ENCODE results near the gene PRKAR2B. TPM values are rescaled to one million over a fixed set of nuclear protein-coding genes. Genes with fewer than 3 reads are reported as not detected.

Gene PRKAR2B
- total and polyA plus RNA-seq, 2 of the 4 experiments (the other 2 are of a cell fraction): 3.0 to 3.1 TPM

GRCh38 chr7:107208563-107208962, 164.1 kb downstream of the PRKAR2B start:
- H4K5ac ChIP-seq (ENCODE audit: low read depth, low read length): no peak overlapping the region
- H3K4me3 ChIP-seq (ENCODE audit: insufficient read depth, low read depth, low read length): no peak overlapping the region
- ChIA-PET POLR2A (ENCODE audit: unreplicated experiment) (no interaction called here), CTCF (no interaction called here)
- no peak overlapping the region for H2AK9ac ChIP-seq (replicated peaks; ENCODE audit: low read depth, low read length, poor library complexity)
- H3K4ac ChIP-seq (ENCODE audit: low read depth, low read length): no peak overlapping the region
- dilution Hi-C loops (cut with HindIII; ENCODE audit: low sequenced_read_pairs, unreplicated experiment): no loop called here
- H3K9ac ChIP-seq (ENCODE audit: low read depth, low read length): no peak overlapping the region
- intact Hi-C loops (cut with micrococcal nuclease): loop anchor here (10.0 kb wide), 1 partner anchor 666 kb away; no protein-coding TSS in a partner anchor
- ATAC-seq (ENCODE audit: low read depth) (no peak), DNase-seq (no peak)
- no peaks in the 10 kb centered on the region for H3K9me3 ChIP-seq (ENCODE audit: control insufficient read depth, insufficient read depth, low read length)
- no peak overlapping the region for H2BK20ac ChIP-seq (ENCODE audit: low read depth, low read length)
- H3K27me3 ChIP-seq (ENCODE audit: control insufficient read depth, insufficient read depth, low read length): no peaks in the 10 kb centered on the region
- no peak overlapping the region for H3K4me2 ChIP-seq (ENCODE audit: low read depth, low read length)
- peaks cover 21% of the 10 kb centered on the region for H3K36me3 ChIP-seq (ENCODE audit: control insufficient read depth, insufficient read depth, low read length)
- H2AFZ ChIP-seq (replicated peaks; ENCODE audit: low read length, poor library complexity): no peak overlapping the region
- H4K20me1 ChIP-seq (ENCODE audit: insufficient read depth, low read length): no peaks in the 10 kb centered on the region
- BruUV-seq (replicated peaks): no TSS peak
- H3K23ac ChIP-seq (ENCODE audit: low read depth, low read length): no peak overlapping the region
- WGBS, 2 experiments (ENCODE audit: extremely low coverage in 2 of 2, insufficient read length in 1 of 2): no CpG with 5 or more reads among the region's 5 CpGs
- H2BK5ac ChIP-seq (ENCODE audit: low read depth, low read length, poor library complexity, severe bottlenecking): no peak overlapping the region
- peak overlapping the region; percentile 28; the same call in 1 of the 2 replicates for H3K14ac ChIP-seq (replicated peaks; ENCODE audit: low read depth, low read length)
- H2BK120ac ChIP-seq (ENCODE audit: low read depth, low read length): no peak overlapping the region
- no peak overlapping the region for H3K18ac ChIP-seq (ENCODE audit: low read depth, low read length)
- no peak overlapping the region for H2AK5ac ChIP-seq (ENCODE audit: low read depth, low read length)
- H3K79me1 ChIP-seq (ENCODE audit: low read depth in 1 of 2, low read length in 2 of 2): peaks cover 0 to 4% of the 10 kb centered on the region in 2 experiments; a peak in 3 of 4 replicates
- H3K27ac ChIP-seq (ENCODE audit: insufficient read depth, low read length): no peak overlapping the region
- H4K8ac ChIP-seq (ENCODE audit: low read depth in 2 of 2, low read length in 2 of 2): no peak overlapping the region
- H3K56ac ChIP-seq (ENCODE audit: extremely low read depth, insufficient read depth, low read length): no peak overlapping the region
- H2BK15ac ChIP-seq (ENCODE audit: low read depth, low read length): no peak overlapping the region
- no peak overlapping the region for H4K91ac ChIP-seq (ENCODE audit: insufficient read depth, low read depth, low read length)
- H3K9me1 ChIP-seq (ENCODE audit: insufficient read depth, low read length): peaks cover 6% of the 10 kb centered on the region
- peaks cover 4% of the 10 kb centered on the region; the same call in 1 of the 2 replicates for H3K4me1 ChIP-seq (ENCODE audit: control insufficient read depth, insufficient read depth, low read length)
- TF ChIP-seq POLR2A (IDR thresholded peaks at IDR 0.05; ENCODE audit: low read depth, low read length): no peak
- no peak for TF ChIP-seq RFX5 (IDR thresholded peaks at IDR 0.05; ENCODE audit: low read depth, low read length)
- no peak for TF ChIP-seq MXI1 (IDR thresholded peaks at IDR 0.05; ENCODE audit: borderline replicate concordance, low read depth, low read length)
- TF ChIP-seq NFE2L2 (IDR thresholded peaks at IDR 0.05; ENCODE audit: low read depth, low read length): no peak
- TF ChIP-seq CHD1 (IDR thresholded peaks at IDR 0.05; ENCODE audit: low read depth, low read length): no peak
- no peak for TF ChIP-seq BHLHE40 (IDR thresholded peaks at IDR 0.05; ENCODE audit: low read depth, low read length)
- no peak for TF ChIP-seq CTCF (conservative IDR thresholded peaks at IDR 0.05; ENCODE audit: low read depth, low read length)
- no peak for TF ChIP-seq RCOR1 (IDR thresholded peaks at IDR 0.05; ENCODE audit: insufficient replicate concordance, low read length)
- TF ChIP-seq CEBPB (IDR thresholded peaks at IDR 0.05; ENCODE audit: low read depth, low read length): no peak
- in situ Hi-C loops (cut with MboI; ENCODE audit: low sequenced_read_pairs): no loop called here

Data from IMR-90 (cell line).